GM19023 (cell line): ENCODE data around the gene POLD1.
"Not testable (repeated sequence)": the region's sequence is repeated elsewhere in the genome, so short reads cannot be mapped to it uniquely, and the experiment has no call there.

Experiments
- ATAC-seq: cut with Tn5 transposase; IDR thresholded peaks from one replicate; pipeline ENCODE4 v1.9.1; 2021; ENCODE audit warnings: mild to moderate bottlenecking, moderate library complexity; ENCODE audit not compliant: unreplicated experiment

POLD1 gene

GRCh38 chr19:50383852-50384684 lies at the start of gene POLD1:
POLD1 (plus strand) TSS chr19:50384347; CDS start chr19:50398852, 14,505 bp downstream.
- peak; percentile 91 for ATAC-seq

GRCh38 chr19:50334741-50335421 lies 49.3 kb upstream of the POLD1 start:
- no peak for ATAC-seq

DNA sequence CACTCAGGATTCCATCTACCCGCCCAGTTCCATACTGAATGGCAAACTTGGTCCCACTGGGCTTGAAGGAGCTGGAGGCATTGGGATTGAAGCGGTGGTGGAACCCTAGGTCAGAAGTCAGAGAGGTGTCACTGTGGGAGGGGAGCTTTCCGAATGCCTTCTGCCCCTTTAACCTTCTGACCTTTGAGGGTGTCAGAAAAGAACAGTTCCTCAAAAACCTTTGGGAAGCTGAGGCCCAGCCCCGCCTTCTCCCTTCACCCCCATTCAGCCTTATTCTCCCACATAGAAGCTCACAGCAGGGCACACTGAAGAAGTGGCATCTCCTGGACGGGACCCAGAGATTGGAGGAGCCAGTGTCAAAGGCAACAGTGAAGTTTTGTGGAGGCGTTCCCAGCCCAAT lies 47.1 kb upstream of the POLD1 start:
- ATAC-seq = not testable (repeated sequence)

- ATAC-seq = no peak
Observed at GRCh38 chr19:50340331-50340730, 43.8 kb upstream of the POLD1 start.

- peak; percentile 60 for ATAC-seq
Observed at GRCh38 chr19:50341091-50341564, 43.0 kb upstream of the POLD1 start.

- no peak for ATAC-seq
Observed at GRCh38 chr19:50344661-50345318, 39.4 kb upstream of the POLD1 start.

DNA sequence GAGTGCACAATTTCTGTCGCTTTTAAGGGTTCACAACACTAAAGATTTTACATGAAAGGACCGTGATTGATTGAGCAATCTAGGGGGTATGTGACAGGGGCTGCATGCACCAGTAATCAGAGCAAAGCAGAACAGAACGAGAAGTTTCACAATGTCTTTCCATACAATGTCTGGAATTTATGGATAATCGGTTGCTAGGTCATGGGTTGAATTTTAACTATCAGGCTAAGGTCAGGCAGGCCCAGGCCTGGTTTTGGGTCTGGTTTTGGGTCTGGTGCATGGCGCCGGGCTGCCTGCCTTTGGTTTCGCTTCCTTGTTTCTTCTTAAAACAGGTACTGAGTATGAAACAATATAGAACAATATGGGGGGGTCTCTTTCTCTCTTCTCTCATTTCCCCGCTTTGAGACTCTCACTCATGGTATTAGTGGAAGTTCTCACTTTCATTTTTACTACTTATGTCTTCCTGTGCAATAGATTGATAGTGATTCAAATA lies 37.0 kb upstream of the POLD1 start:
- ATAC-seq = not testable (repeated sequence)

GRCh38 chr19:50349277-50350057 lies 34.7 kb upstream of the POLD1 start:
- ATAC-seq = no peak

- no peak for ATAC-seq
Observed at GRCh38 chr19:50352242-50352641, 31.9 kb upstream of the POLD1 start.

- not testable (repeated sequence) for ATAC-seq
Observed at GRCh38 chr19:50353487-50353880, 30.7 kb upstream of the POLD1 start.

- ATAC-seq = no peak
Observed at GRCh38 chr19:50356691-50357177, 27.4 kb upstream of the POLD1 start.

DNA sequence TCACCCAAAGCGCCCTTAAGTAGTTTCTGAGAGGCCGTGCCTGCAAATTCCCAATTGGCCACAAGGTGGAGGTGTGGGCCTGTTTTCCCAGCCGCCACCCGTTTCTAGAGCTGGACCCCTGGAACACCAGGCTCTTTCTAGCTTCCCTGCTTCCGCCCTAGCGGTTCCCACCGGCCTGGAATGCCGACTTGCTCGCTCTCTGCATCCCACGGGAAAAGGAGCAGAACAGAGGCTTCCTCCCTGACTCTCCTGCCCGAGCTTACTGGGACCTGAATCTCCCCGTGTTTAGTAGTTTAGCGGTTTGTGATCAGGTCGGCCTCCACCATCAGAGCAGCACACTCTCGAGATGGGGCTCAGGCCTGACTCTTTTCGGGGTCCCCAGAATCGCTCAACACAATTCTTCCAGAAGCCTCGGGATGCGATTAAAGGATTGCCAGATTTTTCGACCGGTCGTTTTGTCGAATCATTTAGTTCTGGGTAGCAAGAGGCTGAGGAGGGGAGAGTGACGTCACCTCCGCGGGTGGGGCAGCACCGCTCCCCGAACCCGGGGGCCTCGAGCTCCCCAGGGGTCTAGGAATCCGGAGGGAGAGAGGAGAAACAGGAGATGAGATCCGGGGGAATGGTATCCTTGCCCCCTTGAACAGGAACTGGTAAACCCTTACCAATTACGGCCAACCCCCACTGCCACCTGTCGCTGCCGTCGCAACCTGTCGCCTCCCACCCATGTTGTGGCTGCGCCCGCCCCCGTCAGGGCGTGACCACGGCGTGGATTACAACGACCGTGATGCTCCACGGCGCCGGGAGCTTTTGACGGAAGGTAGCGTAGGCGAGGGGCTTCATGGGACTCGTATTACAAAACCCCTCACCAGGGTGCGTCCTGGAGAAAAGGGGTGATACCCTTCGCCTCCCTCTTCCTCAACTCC lies 26.7 kb upstream of the POLD1 start:
- peak; percentile 58 for ATAC-seq

DNA sequence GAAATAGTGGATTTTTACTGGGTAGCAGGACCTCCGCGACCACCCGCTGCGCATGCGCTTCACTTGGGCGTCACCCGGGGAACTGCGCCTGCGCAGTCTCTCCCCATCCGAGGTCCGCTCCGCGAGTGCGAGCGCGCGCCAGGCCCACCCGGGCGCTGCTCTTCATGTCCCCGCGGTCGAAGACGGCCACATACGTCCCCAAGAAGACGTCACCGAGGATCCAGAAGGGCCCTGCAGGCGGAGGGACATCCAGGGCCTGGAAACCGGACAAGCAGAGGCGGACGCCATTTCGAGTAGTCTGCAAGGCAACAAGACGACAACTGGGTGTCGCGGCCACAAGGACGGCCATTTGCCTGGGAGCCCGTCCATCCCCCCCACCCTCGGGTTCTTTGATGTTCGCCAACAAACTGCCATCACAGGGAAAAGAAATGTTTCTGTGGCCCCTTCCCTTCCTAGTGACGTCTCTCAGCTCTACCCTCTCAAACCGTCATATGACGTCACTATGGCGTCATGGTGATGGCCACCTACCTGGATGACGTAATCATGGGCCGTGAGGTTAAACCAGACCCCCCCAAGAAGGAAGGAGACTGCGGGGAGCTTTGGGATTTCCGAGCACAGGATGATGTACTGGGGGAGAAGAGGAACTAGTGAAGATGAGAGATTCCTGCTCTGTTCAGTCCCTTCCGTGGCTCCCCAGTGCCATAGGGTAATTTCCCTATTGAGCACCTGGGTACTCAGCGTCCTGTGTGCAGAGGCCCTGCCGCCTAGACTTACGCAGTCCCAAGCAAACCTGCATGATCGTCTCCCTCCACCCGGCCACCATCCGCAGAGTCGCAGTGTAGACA lies 25.4 kb upstream of the POLD1 start:
- no peak for ATAC-seq

DNA sequence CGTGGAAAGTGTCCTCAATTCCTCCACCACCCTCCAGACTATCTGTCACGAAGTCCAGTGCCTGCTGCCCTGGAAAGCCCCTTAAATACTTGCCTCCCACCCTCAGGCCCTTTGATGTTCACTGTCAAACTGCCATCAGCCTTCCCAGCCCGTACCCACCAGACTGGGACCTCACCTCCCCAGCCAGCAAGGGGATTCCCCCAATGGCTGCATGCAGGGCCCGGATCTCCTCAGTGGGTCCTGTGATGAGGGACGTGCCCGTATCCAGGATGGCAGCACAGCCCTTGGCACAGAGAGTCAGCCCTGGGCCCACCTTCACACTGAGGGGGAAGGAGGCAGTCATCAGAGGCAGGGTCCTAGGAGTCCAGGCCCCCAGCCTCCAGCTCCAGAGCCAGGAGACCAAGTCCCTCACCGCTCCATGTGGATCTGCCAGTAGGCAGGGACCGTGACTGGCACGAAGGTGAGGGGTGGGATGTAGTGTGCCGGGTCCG lies 24.8 kb upstream of the POLD1 start:
- no peak for ATAC-seq

- ATAC-seq = no peak
Observed at GRCh38 chr19:50361290-50362029, 22.7 kb upstream of the POLD1 start.

- no peak for ATAC-seq
Observed at GRCh38 chr19:50362030-50362412, 22.1 kb upstream of the POLD1 start.

DNA sequence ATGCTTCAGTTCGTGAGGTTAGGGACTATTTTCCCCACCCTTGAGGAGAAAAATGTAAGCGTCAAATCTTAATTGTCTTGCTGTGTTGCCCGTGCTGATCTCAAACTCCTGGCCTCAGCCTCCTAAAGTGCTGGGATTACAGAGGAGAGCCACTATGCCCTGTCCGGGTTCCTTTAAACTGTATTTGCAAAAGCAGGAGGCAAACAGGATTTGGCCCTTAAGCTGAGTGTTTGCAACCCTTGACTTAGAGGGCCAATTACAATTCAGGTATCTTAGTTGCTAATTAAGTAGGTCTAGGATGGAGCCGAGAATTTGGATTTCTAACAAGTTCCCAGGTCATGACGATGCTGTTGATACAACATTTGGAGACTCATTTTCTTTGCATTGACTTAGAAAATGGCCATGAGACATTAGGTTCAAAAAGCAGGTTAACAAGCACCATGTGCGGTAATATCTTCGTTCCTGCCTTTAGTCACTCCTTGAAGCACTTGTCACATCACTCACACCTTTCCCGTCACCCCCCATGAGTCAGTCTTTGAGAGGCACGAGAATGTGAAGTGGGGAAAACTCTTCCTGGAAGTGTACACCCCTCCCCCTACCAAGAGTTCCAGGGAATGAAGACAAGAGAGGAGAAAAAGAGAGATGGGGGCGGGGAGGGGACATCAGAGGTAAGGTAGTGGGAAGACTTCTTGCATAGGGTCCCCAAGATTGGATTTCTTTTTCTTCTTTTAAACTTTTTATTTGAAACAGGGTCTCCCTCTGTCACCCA lies 21.3 kb upstream of the POLD1 start:
- no peak for ATAC-seq
